Stomach smooth muscle (tissue), 2 donors: ENCODE measurements around the gene CHRNA1.

Experiments used
- H3K27ac ChIP-seq: one replicate; pipeline ENCODE4 v1.7.0; 2013; ENCODE audit warnings: mild to moderate bottlenecking, low read length, inconsistent platforms
- H3K27me3 ChIP-seq, 2 donors: one replicate each; pipeline ENCODE4 v1.7.0; 2013; ENCODE audit warnings: low read length in 2 of 2; ENCODE audit not compliant: insufficient read depth in 2 of 2, control insufficient read depth in 1 of 2
- H3K36me3 ChIP-seq, 2 donors: one replicate each; pipeline ENCODE4 v1.7.0; 2013; ENCODE audit warnings: low read length in 2 of 2; ENCODE audit not compliant: control insufficient read depth in 2 of 2, insufficient read depth in 2 of 2
- H3K4me1 ChIP-seq: one replicate; pipeline ENCODE4 v1.7.0; 2013; ENCODE audit warnings: low read length; ENCODE audit not compliant: control insufficient read depth, insufficient read depth
- H3K4me3 ChIP-seq, 2 donors: one replicate each; pipeline ENCODE4 v1.7.0; 2013; ENCODE audit warnings: low read length in 2 of 2
- H3K9ac ChIP-seq, 2 donors: one replicate each; pipeline ENCODE4 v1.7.0; 2013; ENCODE audit warnings: low read length in 2 of 2, mild to moderate bottlenecking in 1 of 2
- H3K9me3 ChIP-seq, 2 donors: one replicate each; pipeline ENCODE4 v1.7.0; 2013; ENCODE audit warnings: low read length in 2 of 2; ENCODE audit not compliant: control insufficient read depth in 2 of 2
- donor health status: healthy.
- donor health status: Pancreatic carcinoma.

CHRNA1 gene

DNA sequence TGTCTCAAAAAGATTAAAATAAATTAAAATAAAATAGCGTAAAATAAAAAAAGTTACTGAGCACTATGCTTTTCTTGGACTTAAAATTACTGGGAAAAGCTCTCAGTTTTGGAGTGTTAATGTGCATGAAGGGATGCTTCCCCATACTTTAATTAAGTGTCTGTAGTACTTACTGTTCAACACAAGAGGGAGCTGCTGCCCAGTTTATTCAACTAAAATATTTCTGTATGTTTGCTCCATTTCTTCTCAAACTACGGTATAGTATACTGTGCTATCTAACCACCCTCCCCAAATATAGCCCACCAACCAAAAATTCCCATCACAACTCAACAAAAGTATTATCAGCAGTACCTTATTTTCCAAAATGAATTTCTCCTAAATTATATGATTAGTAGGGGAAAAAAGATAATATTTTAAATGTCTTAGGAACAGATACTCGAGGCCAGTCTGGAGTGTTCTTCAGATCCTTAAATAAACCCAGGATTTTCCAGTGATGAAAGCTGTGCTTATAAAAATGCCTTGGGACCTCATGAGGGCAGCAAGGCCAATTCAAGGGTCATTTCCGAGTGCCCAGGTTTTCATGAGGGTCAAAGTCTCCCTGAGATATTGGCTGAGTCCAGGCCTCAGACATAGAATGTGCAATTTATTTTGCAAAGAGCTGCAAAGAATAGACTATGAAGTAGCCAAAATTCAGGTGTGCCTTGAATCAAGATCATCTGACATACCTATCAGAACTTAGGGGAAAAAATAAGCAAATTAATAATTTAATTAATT is 64.1 kb downstream of the CHRNA1 start:
- Histone ChIP-seq H3K4me1 (no peaks in the 10 kb centered on the region), H3K36me3 (no peaks in the 10 kb centered on the region), H3K27ac (no peak overlapping the region), H3K4me3 (no peak overlapping the region), H3K27me3 (no peaks in the 10 kb centered on the region), H3K9me3 (no peaks in the 10 kb centered on the region), H3K9ac (no peak overlapping the region)
